ENCODE results near the gene ASPG.

The ASPG gene

DNA sequence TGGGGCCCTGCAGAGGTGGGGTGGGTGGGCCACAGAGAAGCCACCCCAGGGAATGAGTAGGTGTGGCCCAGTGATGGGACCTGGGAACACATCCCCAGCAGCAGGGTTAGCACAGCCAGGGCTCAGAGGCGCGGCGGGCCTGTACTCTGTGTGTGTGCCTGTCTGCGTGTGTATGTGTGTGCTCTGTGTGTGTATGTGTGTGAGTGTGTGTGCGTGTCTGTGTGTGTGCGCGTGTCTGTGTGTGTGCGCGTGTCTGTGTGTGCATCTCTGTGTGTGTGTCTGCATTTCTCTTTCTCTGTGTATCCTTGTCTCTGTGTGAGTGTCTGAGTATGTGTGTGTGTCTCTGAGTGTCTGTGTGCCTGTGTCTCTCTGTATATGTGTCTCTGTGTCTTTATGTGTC lies 79.0 kb downstream of the ASPG start:
- TF ChIP-seq, protein P1, sequence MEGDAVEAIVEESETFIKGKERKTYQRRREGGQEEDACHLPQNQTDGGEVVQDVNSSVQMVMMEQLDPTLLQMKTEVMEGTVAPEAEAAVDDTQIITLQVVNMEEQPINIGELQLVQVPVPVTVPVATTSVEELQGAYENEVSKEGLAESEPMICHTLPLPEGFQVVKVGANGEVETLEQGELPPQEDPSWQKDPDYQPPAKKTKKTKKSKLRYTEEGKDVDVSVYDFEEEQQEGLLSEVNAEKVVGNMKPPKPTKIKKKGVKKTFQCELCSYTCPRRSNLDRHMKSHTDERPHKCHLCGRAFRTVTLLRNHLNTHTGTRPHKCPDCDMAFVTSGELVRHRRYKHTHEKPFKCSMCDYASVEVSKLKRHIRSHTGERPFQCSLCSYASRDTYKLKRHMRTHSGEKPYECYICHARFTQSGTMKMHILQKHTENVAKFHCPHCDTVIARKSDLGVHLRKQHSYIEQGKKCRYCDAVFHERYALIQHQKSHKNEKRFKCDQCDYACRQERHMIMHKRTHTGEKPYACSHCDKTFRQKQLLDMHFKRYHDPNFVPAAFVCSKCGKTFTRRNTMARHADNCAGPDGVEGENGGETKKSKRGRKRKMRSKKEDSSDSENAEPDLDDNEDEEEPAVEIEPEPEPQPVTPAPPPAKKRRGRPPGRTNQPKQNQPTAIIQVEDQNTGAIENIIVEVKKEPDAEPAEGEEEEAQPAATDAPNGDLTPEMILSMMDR (IDR thresholded peaks at IDR 0.05; ENCODE audit: control extremely low read depth, extremely low read depth, low read depth, missing control alignments): no peak
- CTCF ChIA-PET: no interaction called here
- no peak for DNase-seq (ENCODE audit: extremely low spot score)
- POLR2A ChIA-PET: no interaction called here
